Spleen (tissue), 7 donors: Measurements from ENCODE around the gene DYRK4.

Source experiments
- POLR2A ChIP-seq, 3 donors: fragments of 450-650 bp; IDR thresholded peaks; one replicate each; pipeline ENCODE4 v1.5.1; 2017; ENCODE audit warnings: antibody characterized with exemption in 3 of 3, mild to moderate bottlenecking in 1 of 3
- POLR2AphosphoS5 ChIP-seq, 3 donors: sonication (generic); formaldehyde crosslinking; IDR thresholded peaks; one replicate each; pipeline ENCODE4 v1.5.1; 2017; ENCODE audit warnings: antibody characterized with exemption in 3 of 3
- TF ChIP-seq, protein P1 (sequence below), 11 experiments: fragments of 200-600 bp in 7 of 11; fragments of 450-650 bp in 4 of 11; sonication (generic) in 4 of 11; IDR thresholded peaks in 8 of 11; conservative IDR thresholded peaks in 3 of 11; 1 replicate in 7 of 11; 2 replicates in 4 of 11; pipeline versions ENCODE4 v1.4.0 to v1.8.0; 2016 to 2021; ENCODE audit warnings: antibody characterized with exemption in 11 of 11, inconsistent platforms in 4 of 11, mild to moderate bottlenecking in 1 of 11
- donor health status: DM: no; HTN: no; CAD: no; lungs with moderate emphysema.
- donor health status: DM: no; HTN: no; CAD: no.
- donor health status: DM: no; HTN: no; CAD: no.

DNA sequence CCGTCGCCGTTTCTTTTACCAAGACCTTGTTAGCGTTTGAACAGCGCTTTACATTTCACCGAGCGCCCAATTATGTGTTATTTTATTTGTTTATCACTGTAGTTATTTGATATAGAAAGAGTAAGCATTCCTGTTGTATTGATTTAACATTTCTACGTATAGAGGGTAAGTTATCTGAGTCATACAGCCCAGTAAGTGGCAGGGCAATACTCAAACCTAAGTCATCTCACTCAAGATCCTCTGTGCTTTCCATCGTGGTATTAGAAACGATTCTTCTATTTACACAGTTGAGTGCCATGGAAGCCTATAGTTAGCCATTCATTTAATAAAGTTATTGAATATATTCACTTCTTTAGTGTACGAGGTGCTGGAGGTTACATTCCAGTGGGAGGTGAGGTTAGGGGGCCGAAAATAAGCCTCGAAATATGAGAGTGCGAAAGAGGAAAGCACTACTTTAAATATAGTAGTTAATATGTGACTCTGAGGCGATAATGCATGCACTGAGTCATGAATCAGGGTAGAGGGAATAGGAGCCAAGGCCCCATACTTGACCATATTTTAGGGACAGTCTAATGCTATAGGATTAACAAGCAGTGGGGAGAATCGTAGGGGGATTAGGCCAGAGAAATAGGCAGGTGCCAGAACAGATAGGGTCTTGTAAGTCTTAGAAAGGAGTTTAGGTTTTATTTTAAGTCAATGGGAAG lies 22.7 kb upstream of the DYRK4 start:
- TF ChIP-seq, protein P1, sequence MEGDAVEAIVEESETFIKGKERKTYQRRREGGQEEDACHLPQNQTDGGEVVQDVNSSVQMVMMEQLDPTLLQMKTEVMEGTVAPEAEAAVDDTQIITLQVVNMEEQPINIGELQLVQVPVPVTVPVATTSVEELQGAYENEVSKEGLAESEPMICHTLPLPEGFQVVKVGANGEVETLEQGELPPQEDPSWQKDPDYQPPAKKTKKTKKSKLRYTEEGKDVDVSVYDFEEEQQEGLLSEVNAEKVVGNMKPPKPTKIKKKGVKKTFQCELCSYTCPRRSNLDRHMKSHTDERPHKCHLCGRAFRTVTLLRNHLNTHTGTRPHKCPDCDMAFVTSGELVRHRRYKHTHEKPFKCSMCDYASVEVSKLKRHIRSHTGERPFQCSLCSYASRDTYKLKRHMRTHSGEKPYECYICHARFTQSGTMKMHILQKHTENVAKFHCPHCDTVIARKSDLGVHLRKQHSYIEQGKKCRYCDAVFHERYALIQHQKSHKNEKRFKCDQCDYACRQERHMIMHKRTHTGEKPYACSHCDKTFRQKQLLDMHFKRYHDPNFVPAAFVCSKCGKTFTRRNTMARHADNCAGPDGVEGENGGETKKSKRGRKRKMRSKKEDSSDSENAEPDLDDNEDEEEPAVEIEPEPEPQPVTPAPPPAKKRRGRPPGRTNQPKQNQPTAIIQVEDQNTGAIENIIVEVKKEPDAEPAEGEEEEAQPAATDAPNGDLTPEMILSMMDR (IDR thresholded peaks at IDR 0.05 in 8 of 11, conservative IDR thresholded peaks at IDR 0.05 in 3 of 11), result no peak
- TF ChIP-seq POLR2A (IDR thresholded peaks at IDR 0.05) (no peak), POLR2AphosphoS5 (IDR thresholded peaks at IDR 0.05) (no peak)
